WERI-Rb-1 (cell line): ENCODE data around the gene SBNO2.

ENCODE experiments used
- DNase-seq: peaks from one replicate; pipeline ENCODE4 v3.0.0-alpha.2; 2020
- H3K27ac ChIP-seq: fragments of 250-450 bp; sonication (Bioruptor Pico); 2 replicates; pipeline ENCODE4 v1.5.1; 2020; ENCODE audit warnings: mild to moderate bottlenecking, moderate library complexity
- H3K27me3 ChIP-seq: fragments of 250-450 bp; sonication (Bioruptor Pico); 2 replicates; pipeline ENCODE4 v1.5.1; 2021; ENCODE audit warnings: mild to moderate bottlenecking, low read depth, moderate library complexity; ENCODE audit not compliant: insufficient read depth, severe bottlenecking
- H3K36me3 ChIP-seq: fragments of 250-450 bp; sonication (Bioruptor Pico); 2 replicates; pipeline ENCODE4 v1.5.1; 2020; ENCODE audit warnings: mild to moderate bottlenecking, moderate library complexity
- H3K4me3 ChIP-seq: 2 replicates; pipeline ENCODE4 v1.5.1; 2011; ENCODE audit warnings: low read depth, mild to moderate bottlenecking, control low read depth, low read length
- H3K9me3 ChIP-seq: fragments of 250-450 bp; sonication (Bioruptor Pico); 2 replicates; pipeline ENCODE4 v1.5.1; 2021; ENCODE audit warnings: mild to moderate bottlenecking, moderate library complexity; ENCODE audit not compliant: severe bottlenecking
- CTCF ChIP-seq: IDR thresholded peaks from 2 replicates; pipeline ENCODE4 v1.5.1; 2011; ENCODE audit warnings: low read depth, mild to moderate bottlenecking, control low read depth, inconsistent platforms, low read length

The SBNO2 gene

GRCh38 chr19:1183543-1184172 is 9.6 kb upstream of the SBNO2 start:
- DNase-seq, result no peak
- Histone ChIP-seq H3K4me3 (no peak overlapping the region), H3K36me3 (no peaks in the 10 kb centered on the region), H3K9me3 (no peaks in the 10 kb centered on the region), H3K27me3 (no peaks in the 10 kb centered on the region), H3K27ac (no peak overlapping the region)
- no peak for TF ChIP-seq CTCF

- no peaks in the 10 kb centered on the region for H3K9me3 ChIP-seq
- no peak overlapping the region for H3K27ac ChIP-seq
- DNase-seq, result no peak
- H3K36me3 ChIP-seq, result no peaks in the 10 kb centered on the region
- H3K4me3 ChIP-seq, result no peak overlapping the region
- no peaks in the 10 kb centered on the region for H3K27me3 ChIP-seq
- TF ChIP-seq CTCF, result no peak
These were observed 8.7 kb upstream of the SBNO2 start for GRCh38 chr19:1182727-1183126.

GRCh38 chr19:1182068-1182467 is 8.0 kb upstream of the SBNO2 start:
- no peak overlapping the region for H3K4me3 ChIP-seq
- H3K36me3 ChIP-seq, result no peaks in the 10 kb centered on the region
- H3K27ac ChIP-seq, result no peak overlapping the region
- no peak for TF ChIP-seq CTCF
- H3K27me3 ChIP-seq, result no peaks in the 10 kb centered on the region
- no peak for DNase-seq
- H3K9me3 ChIP-seq, result no peaks in the 10 kb centered on the region

DNA sequence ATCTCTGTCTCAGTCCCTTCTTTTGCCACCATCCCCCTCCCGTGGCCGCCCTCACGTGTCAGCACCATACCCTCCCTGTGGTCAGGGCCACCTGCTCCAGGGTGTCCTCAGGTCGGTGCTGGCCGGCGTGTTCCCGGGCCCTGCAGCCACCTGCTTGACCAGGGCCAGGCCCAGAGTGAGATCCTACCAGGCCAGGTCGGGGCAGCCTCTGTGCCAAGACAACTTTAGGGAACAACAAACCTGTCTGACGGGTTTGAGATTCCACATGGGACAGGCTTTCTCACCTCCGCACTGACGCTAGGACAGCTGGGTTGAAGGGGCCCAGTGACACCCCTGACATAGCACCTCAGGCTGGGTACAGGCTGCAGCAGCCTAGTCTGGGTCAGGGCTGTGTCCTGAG is 7.5 kb upstream of the SBNO2 start:
- TF ChIP-seq CTCF, result no peak
- no peak overlapping the region; the same call in 1 of the 2 replicates for H3K27ac ChIP-seq
- no peaks in the 10 kb centered on the region for H3K36me3 ChIP-seq
- peak; percentile 22 for DNase-seq
- no peak overlapping the region for H3K4me3 ChIP-seq
- H3K27me3 ChIP-seq, result no peaks in the 10 kb centered on the region
- no peaks in the 10 kb centered on the region for H3K9me3 ChIP-seq

GRCh38 chr19:1177322-1178114 is 3.5 kb upstream of the SBNO2 start:
- no peaks in the 10 kb centered on the region for H3K27me3 ChIP-seq
- DNase-seq, result no peak
- no peaks in the 10 kb centered on the region for H3K36me3 ChIP-seq
- H3K4me3 ChIP-seq, result no peak overlapping the region
- no peak for TF ChIP-seq CTCF
- H3K27ac ChIP-seq, result no peak overlapping the region
- H3K9me3 ChIP-seq, result no peaks in the 10 kb centered on the region
